ENCODE results near the gene PCDH9. TPM values are rescaled to one million over a fixed set of nuclear protein-coding genes. Genes with fewer than 3 reads are reported as not detected.

PCDH9 gene
- polyA plus RNA-seq, 1 of the 3 experiments (the other 2 are of a cell fraction) = 1.3 TPM

- H3K4me2 ChIP-seq = peak overlapping the region; percentile 69
- no peaks in the 10 kb centered on the region for H3K79me2 ChIP-seq (ENCODE audit: insufficient read depth)
- no peak overlapping the region for H3K4me3 ChIP-seq (ENCODE audit: low read depth in 2 of 2, low read length in 1 of 2)
- no peaks in the 10 kb centered on the region for H4K20me1 ChIP-seq (ENCODE audit: insufficient read depth)
- no peaks in the 10 kb centered on the region for H3K36me3 ChIP-seq (replicated peaks in 1 of 2; ENCODE audit: control insufficient read depth in 1 of 2, insufficient read depth in 2 of 2, low read length in 1 of 2)
- peaks cover 3 to 33% of the 10 kb centered on the region in 2 experiments; a peak in 3 of 4 replicates for H3K4me1 ChIP-seq (ENCODE audit: control insufficient read depth in 1 of 2, insufficient read depth in 2 of 2, low read depth in 1 of 2, low read length in 1 of 2)
- H2AFZ ChIP-seq (ENCODE audit: low read depth) = no peak overlapping the region
- POLR2A ChIA-PET = interaction anchor here (0.6 kb wide), 1 partner anchor 122 kb away, joined by 6 read pairs; no protein-coding TSS in a partner anchor
- CTCF ChIA-PET = interaction anchor here (0.5 to 2.9 kb wide), 4 partner anchors 14 to 564 kb away, joined by 3 to 6 read pairs (median 3); no protein-coding TSS in a partner anchor
- peaks cover 33% of the 10 kb centered on the region for H3F3A ChIP-seq (replicated peaks; ENCODE audit: insufficient read depth)
- DNase-seq = no peak
- WGBS (ENCODE audit: low lambda C conversion rate) = 74% methylated on average over 7 of the region's 7 CpGs
- no peaks in the 10 kb centered on the region for H3K27me3 ChIP-seq (ENCODE audit: insufficient read depth)
- H3K9me2 ChIP-seq = no peaks in the 10 kb centered on the region
- no peaks in the 10 kb centered on the region for H3K9me3 ChIP-seq
- H3K27ac ChIP-seq (ENCODE audit: low read depth in 2 of 2, low read length in 1 of 2) = peak overlapping the region in 1 of 2 experiments; percentile 85; a peak in 2 of 4 replicates
- peak overlapping the region; percentile 50 for H3K9ac ChIP-seq
- TF ChIP-seq MEF2A (IDR thresholded peaks at IDR 0.05; ENCODE audit: borderline replicate concordance, low read depth) (peak; percentile 44; the same call in 1 of the 2 replicates), USF2 (IDR thresholded peaks at IDR 0.05; ENCODE audit: borderline replicate concordance, low read depth, low read length) (no peak), ELF1 (IDR thresholded peaks at IDR 0.05) (no peak), SIN3A (IDR thresholded peaks at IDR 0.05; ENCODE audit: borderline replicate concordance, low read depth, low read length) (no peak), TCF12 (IDR thresholded peaks at IDR 0.05) (peak; percentile 52), IRF3 (IDR thresholded peaks at IDR 0.05; ENCODE audit: low read depth, low read length) (no peak), CHD2 (IDR thresholded peaks at IDR 0.05; ENCODE audit: low read length, partially characterized antibody) (no peak), GATA2 (CRISPR knock-in tag; IDR thresholded peaks at IDR 0.05) (no peak), RFX5 (IDR thresholded peaks at IDR 0.05; ENCODE audit: low read length) (no peak), RAD21 (IDR thresholded peaks at IDR 0.05; ENCODE audit: low read length) (no peak), FOSL2 (IDR thresholded peaks at IDR 0.05; ENCODE audit: borderline replicate concordance, low read depth) (peak; percentile 62), MXI1 (IDR thresholded peaks at IDR 0.05; ENCODE audit: low read depth, low read length) (no peak), NRF1 (IDR thresholded peaks at IDR 0.05; ENCODE audit: low read depth, low read length) (no peak), USF1 (IDR thresholded peaks at IDR 0.05; ENCODE audit: borderline replicate concordance, low read depth) (no peak), RCOR1 (IDR thresholded peaks at IDR 0.05; ENCODE audit: low read length) (no peak), YY1 (IDR thresholded peaks at IDR 0.05; ENCODE audit: low read depth) (no peak), GABPA (IDR thresholded peaks at IDR 0.05; ENCODE audit: low read depth) (no peak), SMC3 (IDR thresholded peaks at IDR 0.05; ENCODE audit: low read depth, low read length) (no peak), CTCF (IDR thresholded peaks at IDR 0.05) (no peak), RXRA (IDR thresholded peaks at IDR 0.05; ENCODE audit: borderline replicate concordance, low read depth) (peak; percentile 12; the same call in 1 of the 2 replicates), JUND (IDR thresholded peaks at IDR 0.05) (peak; percentile 58), FOXM1 (IDR thresholded peaks at IDR 0.05; ENCODE audit: low read depth) (no peak), MAX (IDR thresholded peaks at IDR 0.05; ENCODE audit: low read depth) (no peak), NFIC (IDR thresholded peaks at IDR 0.05; ENCODE audit: borderline replicate concordance) (no peak), ZBTB33 (IDR thresholded peaks at IDR 0.05; ENCODE audit: borderline replicate concordance, low read depth) (no peak), EZH2phosphoT487 (IDR thresholded peaks at IDR 0.05; ENCODE audit: borderline replicate concordance, low read depth) (no peak)
Observed at GRCh38 chr13:66659701-66660467, 570.3 kb downstream of the PCDH9 start.

Measured in SK-N-SH (cell line).